Caki2 (cell line): ENCODE measurements around the gene CADPS2. TPM values are rescaled to one million over a fixed set of nuclear protein-coding genes. Genes with fewer than 3 reads are reported as not detected.

ENCODE experiments used
- DNase-seq: peaks from one replicate; pipeline ENCODE4 v3.0.0-alpha.2; 2015; ENCODE audit warnings: low read depth
- in situ Hi-C: cut with HindIII; loops from 2 replicates; pipeline ENCODE4 v1.10.0; 2016; ENCODE audit warnings: low sequenced_read_pairs, low pct_unique_long_range_greater_than_20kb, mixed read lengths
- total RNA-seq: library from RNA; depleted of rRNA; stranded (reverse); fragments of >200 nt; shearing (Covaris generic); gene quantifications from 2 replicates; pipeline ENCODE4 v1.2.3, GENCODE V29; 2014; ENCODE audit warnings: low replicate concordance

The CADPS2 gene
- total RNA-seq, 1 experiment from 2014 or later: 6.5 TPM

DNA sequence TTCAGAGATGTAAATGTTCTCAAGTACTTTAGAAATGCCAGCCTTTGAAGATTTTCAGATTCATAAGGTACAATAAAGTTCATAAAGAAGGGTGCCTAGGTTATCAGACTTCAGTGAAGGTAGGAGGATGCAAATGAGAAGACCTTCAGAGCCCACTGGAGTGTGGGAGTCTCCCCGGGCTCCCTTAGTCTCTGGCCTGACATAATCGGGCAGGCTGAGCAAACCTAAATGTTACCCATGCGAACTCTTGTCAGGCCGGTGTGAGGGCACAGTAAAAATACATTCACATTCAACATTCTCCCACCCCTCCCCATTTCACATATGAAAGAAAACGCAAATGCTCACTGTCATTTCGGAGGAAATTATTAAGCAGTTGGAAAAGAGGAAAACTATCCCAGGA, 479.1 kb downstream of the CADPS2 start:
- in situ Hi-C loops: no loop called here
- DNase-seq: no peak

DNA sequence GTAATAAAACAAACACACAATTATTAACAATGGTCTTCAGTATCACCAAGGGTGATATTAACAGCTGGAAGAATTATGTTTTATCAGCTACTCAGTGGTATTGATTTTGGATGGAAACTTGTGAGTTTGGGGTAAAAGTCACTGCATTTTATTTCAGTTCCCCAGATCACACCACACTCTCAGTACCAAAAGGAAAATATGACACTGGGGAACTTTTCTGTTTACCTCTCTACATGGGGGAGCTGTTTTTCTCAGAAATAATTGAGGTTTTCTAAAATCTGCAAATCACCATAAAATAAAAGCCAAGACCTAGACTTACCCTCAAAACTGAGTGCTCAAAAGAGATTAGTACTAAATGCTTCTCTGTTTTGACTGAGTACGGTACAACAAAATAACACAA, 483.1 kb downstream of the CADPS2 start:
- no peak for DNase-seq
- in situ Hi-C loops: no loop called here

DNA sequence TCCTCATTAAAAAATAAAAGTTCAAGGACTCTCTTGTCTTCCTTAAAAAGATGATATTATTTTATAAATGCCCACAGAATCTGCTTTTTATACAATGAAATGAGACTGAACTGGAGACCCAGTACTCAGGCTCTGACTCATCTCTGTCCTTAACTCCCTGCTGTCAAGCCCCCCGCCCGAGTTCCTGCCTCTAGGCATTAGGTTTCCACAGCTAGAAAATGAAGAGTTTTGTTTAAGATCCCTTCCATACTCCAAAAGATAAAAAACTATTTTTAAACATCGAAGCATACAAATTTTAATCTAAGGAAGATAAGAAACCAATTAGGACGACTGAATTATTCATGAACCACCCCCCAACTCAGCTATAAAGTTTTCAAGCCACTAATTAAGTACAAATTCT, 484.0 kb downstream of the CADPS2 start:
- DNase-seq: no peak
- in situ Hi-C loops: no loop called here

DNA sequence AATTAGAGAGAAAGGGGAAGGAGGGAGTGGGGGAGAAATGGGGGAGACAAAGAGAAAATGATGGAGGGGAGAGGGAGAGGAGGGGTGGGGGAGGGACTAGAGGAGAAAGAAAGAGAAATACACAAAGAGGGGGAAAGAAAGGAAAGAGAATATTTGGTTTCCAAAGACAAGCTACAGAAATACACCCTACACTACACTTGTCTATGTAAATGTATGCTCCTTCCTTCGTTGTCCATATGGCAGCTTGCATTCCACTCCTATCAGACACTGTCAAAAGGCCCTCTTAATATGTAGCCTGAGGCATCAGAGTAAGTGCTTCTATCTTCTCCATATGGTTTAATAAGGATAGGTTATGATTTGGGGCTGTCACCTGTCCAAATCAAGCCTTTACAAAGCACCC, 488.9 kb downstream of the CADPS2 start:
- in situ Hi-C loops: no loop called here
- no peak for DNase-seq

DNA sequence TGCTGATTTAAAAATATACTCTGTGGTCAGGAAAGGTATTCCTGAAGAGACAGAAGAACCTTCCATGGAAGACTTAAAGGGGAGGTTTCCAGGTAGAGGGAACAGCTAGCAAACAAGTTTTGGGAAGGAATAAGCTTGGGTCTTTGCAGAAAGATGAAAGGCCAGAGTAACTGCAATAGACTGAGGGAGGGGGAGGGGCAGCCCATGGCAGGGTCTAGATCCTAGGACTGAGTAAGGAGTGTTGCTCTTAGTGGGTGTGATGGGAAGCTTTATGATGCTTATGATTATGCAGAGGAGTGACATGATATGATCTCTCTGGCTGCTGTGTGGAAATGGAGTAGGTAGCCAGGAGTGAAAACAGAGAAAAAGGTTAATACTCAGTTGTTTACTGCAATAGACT, 491.7 kb downstream of the CADPS2 start:
- no peak for DNase-seq
- in situ Hi-C loops: no loop called here

DNA sequence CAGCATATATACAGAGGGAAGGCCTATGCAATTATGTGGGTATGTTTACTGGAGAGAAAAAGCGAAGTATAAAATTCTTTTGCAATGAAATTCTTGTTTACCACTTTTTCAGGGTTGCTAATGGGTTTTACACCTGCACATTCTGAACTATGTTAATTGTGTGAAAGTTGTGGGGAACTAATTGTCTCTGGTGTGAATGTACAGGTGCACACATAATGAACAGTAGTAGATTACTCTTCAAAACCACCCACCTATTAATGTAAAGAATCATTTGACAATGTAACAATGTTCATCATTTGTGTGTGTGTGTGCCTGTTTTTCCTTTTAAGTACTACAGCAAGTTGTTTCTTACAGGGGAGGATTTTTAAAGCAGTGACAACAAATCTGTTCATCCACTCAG, 501.7 kb downstream of the CADPS2 start:
- DNase-seq: no peak
- in situ Hi-C loops: no loop called here

DNA sequence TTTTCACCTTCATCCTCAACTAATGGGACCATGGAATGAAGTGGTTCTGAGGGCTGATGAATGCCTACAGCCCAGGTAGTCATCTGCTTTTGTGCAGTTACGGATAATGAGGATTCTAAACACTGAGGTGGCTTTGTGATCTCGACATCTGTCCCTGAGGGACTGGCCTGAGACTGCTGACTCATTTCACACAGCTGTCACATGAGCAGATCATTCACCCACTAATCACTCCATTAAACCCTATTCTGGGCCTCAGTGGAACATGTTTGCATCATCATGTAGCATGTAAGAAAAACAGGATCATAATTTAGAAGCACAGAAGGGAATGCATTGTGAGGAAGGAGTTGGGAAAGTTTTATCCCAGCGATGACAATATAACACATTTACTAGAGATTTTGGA, 502.3 kb downstream of the CADPS2 start:
- in situ Hi-C loops: no loop called here
- peak; percentile 8 for DNase-seq

- in situ Hi-C loops: no loop called here
- DNase-seq: no peak
Observed at GRCh38 chr7:122380992-122381391, 505.3 kb downstream of the CADPS2 start.

GRCh38 chr7:122379491-122379890, 506.8 kb downstream of the CADPS2 start:
- in situ Hi-C loops: no loop called here
- no peak for DNase-seq

GRCh38 chr7:122369756-122370155, 516.5 kb downstream of the CADPS2 start:
- no peak for DNase-seq
- in situ Hi-C loops: no loop called here

GRCh38 chr7:122364761-122365280, 521.4 kb downstream of the CADPS2 start:
- in situ Hi-C loops: no loop called here

DNA sequence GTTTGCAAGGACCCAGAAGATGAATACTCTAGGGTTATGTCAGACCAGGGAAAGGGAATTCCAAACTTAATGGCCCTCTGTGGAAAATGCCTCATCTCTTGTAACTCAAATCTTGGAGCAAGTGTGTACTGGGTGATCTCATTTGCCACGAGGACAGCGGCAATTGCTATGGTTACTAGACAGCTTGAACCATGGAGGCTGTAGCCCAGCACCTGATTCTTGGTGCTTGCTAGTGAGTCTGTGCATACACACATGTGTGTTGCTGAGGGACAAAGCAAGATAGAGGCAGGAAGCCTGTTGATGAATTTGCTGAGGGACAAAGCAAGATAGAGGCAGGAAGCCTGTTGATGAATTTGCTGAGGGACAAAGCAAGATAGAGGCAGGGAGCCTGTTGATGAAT, 523.1 kb downstream of the CADPS2 start:
- in situ Hi-C loops: no loop called here
- no peak for DNase-seq

More at GRCh38 chr7:122364761-122365280, 521.4 kb downstream of the CADPS2 start:
- no peak for DNase-seq

DNA sequence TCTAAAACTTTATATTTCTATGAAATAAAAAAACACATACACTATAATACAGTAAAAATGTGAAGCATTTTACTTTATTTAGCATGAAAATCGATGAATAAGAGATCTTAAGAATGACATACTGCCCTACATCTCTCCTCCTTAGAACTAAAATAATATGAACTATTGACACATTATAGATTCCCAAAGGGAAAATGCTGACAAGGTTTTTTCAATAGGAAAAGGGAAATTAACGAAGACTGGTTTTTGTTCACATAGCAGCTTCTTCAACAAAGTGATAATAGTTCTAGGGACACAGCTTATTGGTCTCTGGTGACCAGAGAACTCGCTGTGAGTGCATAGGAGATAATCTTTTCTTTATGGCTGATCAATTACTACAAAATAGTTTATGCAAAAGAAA, 523.8 kb downstream of the CADPS2 start:
- in situ Hi-C loops: no loop called here
- DNase-seq: no peak

GRCh38 chr7:122354656-122355055, 531.6 kb downstream of the CADPS2 start:
- DNase-seq: no peak
- in situ Hi-C loops: no loop called here

DNA sequence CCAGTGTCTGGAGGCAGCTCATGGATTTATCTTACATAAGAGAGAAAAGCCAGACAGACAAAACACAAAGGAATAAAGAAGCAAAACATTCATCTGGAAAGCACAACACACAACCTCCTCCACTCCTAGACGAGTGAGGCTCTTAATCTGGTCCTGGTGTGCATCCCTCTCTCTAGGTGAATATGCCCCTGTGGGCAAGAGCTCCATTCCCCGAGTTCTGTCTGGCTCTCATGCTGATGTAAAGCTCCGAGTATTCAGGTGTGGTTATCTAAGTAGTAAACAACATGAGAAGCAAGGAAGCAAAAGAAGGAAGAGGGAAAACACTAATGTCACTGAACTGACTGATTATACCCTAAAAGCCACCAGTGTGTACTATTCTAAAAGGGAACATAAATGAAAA, 533.8 kb downstream of the CADPS2 start:
- no peak for DNase-seq
- in situ Hi-C loops: no loop called here

DNA sequence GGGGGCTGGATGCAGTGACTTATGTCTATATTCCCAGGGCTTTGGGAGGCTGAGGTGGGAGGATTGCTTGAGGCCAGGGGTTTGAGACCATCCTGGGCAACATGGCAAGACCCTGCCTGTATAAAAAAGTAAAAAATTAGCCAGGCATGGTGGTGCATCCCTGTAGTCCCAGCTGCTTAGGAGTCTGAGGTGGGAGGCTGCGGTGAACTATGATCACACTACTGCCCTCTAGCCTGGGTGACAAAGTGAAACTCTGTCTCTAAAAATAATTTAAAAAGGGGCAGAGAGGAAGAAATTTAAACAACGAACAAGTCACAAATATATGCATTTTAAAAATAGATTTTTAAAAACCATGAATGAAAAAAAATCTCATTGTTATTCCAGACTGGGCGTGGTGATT, 535.6 kb downstream of the CADPS2 start:
- in situ Hi-C loops: no loop called here
- DNase-seq: no peak

DNA sequence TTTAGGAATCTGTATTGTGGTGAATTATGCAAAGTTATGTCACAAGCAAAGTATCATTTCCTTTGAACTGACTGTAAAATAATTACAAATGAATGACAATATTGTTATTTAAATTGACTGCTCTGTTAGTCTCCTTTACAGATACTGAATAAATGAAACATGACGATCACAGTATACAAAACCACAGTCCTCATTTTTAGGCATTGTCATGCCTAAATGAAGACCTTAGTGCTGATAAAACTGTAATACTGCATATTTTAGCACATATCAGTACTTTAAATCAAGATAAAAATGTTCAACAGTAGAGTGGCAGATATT, 542.0 kb downstream of the CADPS2 start:
- in situ Hi-C loops: no loop called here
- DNase-seq: no peak

GRCh38 chr7:122343601-122344302, 542.5 kb downstream of the CADPS2 start:
- in situ Hi-C loops: no loop called here

GRCh38 chr7:122340427-122340826, 545.8 kb downstream of the CADPS2 start:
- in situ Hi-C loops: no loop called here
- no peak for DNase-seq

More at GRCh38 chr7:122343601-122344302, 542.5 kb downstream of the CADPS2 start:
- DNase-seq: no peak

DNA sequence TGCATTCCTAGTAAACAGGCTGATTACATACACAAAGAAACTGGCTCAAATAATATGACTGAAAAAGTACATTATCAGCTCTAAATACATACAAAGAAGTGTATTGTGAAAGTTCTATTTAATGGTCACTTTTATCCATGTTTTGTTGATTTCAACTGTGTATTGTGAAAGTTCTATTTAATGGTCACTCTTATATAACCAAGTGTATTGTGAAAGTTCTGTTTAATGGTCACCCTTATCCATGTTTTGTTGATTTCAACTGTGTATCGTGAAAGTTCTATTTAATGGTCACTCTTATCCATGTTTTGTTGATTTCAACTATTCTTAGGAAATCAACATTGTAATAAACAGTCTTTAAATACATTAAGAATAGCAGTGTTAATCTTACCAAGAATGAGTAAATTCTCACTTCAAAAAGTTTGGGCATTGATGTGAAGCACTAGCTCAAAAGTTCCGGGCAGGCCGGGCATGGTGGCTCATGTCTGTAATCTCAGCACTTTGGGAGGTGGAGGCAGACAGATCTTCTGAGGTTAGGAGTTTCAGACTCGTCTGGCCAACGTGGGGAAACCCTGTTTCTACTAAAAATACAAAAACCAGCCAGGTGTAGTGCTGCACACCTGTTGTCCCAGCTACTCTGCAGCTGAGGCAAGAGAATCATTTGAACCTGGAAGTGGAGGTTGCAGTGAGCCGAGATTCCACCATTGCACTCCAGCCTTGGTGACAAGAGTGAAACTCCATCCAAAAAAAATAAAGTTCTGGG, 546.9 kb downstream of the CADPS2 start:
- no peak for DNase-seq
- in situ Hi-C loops: no loop called here
